HUDEP-2 (cell line): Measurements from ENCODE around the gene SLC7A6OS.

Experiments used
- DNase-seq, 76 experiments: peaks; one replicate each; lab custom pipeline; 2025; ENCODE audit not compliant: unreplicated experiment in 76 of 76; lab: John Stamatoyannopoulos, UW

The SLC7A6OS gene

DNA sequence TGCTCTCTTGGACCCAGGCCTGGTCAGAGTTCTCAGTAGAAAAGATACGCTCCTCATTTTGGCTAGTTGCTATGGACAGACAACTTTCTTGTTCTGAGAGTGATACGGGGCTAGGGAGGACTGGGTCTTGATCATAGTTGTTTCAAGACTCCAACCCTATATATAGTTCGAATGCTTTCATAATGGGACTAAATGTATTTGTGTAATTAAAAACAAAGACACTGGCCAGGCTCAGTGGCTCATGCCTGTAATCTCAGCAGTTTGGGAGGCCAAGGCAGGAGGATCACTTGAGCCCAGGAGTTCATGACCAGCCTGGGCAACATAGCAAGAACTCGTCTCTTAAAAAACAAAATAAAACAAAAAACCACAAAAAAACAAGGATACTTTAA, 28.7 kb downstream of the SLC7A6OS start:
- no peak for DNase-seq

DNA sequence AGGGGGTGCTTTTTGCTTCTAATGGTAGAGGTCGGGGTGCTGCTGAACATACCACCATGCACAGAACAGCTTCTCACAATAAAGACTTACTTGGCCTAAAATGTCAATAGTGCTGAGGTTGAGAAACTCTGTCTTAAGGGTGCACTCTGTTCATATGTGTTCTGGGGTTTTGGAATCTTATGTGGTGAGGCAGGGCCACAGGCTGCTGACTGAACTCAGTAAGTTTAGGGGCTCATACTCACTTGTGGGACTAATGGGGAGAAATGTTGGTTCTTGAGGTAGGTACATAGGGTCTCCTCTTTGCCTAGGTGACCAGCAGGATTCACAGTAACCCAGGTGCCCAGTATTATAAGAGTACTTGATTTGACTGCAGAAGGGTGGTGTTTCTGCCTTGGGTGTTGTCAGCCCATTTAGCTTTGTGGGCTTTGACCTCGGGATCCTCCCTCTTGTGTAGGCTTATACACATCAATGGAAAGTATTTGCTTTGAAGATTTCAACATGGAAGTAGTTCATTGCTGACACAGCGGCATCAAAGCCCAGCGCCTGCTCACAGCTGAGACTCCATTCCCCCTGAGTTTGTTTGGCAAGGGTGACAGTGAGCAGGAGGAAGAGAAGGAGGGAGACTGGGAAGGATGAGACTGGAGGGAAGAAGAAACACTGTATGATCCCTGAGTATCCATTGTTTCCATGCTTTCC, 29.2 kb downstream of the SLC7A6OS start:
- no peak for DNase-seq

DNA sequence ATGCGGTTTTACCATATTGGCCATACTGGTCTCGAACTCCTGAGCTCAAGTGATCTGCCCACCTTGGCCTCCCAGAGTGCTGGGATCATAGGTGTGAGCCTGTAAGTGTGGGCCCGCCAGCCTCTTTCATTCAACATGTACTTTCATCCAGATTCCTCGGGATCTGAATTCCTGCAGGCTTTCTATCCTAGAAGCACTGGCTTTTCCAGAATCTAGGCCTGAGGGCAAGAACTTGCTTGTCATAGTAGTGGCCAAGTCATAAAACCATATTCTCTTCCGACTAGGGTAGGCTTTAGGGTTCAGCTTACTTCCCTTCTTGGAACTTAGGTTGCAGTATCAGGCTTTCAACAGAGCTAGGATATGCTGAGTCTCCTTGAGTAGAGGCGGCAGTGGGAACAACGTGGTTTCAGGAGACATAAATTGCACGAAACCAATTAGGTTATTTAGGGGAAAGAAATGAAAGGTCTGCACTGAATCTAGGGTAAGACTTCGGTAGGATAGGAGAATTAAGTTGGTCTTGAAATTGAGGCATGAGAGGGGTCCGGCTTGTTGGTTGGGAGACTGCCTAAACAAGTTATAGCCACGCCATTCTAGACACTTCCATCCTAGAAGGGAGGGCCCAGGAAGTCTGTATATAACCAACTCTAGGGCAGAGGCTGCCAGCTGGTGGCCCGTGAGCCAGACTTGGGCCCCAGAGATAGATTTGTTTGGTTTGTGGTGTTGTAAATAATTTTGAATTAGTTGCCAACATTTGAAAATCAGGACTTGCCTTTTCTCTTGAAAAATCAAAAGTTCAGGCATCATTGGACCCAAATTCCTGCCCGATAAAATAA, 30.8 kb downstream of the SLC7A6OS start:
- DNase-seq: no peak

DNA sequence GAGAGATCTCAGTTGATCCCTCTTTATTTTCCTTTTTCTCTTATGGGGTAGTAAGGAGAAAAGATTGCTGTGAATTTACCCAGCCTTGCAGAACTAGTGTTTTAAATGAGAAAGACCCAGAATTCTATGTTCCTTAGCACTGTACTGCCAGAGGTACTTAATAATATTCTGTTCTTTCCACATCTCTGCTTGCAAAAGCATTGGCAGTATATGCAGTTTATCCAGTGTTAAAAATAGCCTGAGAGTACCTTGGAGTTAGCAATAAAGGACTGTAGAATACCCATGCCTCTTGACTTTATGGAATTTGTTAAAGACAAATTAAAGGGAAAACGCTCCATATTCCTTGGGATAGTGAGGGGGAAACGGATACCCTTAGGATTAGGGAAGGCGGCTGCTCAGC, 34.5 kb downstream of the SLC7A6OS start:
- DNase-seq: no peak

DNA sequence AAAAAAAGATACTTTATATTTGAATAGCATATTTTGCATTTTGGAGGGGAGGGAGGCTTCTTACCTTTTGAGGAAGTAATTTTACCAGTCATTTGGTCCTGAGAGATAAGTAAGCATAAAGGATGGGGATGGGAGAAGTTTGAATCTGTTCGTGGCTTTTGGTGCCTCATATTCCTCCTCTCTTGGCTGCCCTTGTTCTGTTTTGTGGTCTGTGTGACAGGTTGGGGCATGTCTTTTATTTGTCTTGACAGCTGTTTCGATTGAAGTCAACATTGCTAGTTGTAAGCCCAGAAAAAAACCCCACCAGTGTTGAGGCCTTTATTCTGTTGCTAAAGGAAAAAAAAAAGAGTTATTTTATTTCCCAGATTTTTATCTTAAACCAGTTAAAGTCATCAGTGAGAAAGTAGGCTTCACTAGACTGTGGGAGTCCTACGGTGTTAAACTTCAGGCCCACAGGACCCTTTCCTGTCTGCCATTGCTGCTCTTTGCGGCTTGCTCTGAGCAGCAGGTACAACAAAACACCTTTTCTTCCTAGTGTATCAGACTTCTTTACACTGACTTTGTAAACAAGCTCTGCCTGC, 35.0 kb downstream of the SLC7A6OS start:
- no peak for DNase-seq

DNA sequence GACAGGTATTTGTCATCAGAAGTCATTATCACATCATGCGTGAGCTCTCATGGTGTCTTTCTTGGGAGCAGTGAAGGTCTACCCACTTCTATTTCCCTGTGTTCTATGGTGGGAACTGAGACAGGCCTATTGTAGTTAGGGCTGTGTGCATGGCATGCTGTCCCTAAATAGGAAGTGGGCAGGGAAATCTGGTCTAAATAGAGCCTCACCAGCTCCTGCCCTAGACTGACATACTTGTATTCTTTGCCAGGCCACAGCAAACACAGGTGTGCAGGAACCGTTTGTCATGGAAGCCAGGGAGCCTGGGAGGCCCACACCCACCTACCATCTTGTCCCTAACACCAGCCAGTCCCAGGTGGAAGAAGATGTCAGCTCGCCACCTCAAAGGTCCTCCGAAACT, 36.3 kb downstream of the SLC7A6OS start:
- no peak for DNase-seq

DNA sequence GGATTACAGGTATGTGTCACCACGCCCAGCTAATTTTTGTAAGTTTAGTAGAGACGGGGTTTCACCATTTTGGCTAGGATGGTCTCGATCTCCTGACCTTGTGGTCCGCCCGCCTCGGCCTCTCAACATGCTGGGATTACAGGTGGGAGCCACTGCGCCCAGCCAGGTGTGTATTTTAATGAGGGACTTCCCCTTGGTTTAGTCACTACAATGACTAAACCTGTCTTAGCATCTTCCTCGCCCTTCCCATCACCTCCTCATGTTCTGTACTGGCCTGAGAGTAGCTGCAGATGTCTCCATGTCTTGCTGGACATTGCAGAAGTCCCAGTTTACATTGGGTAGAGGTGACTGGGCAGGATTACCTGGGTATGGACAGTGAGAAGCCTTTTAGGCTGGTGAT, 36.9 kb downstream of the SLC7A6OS start:
- DNase-seq: no peak

DNA sequence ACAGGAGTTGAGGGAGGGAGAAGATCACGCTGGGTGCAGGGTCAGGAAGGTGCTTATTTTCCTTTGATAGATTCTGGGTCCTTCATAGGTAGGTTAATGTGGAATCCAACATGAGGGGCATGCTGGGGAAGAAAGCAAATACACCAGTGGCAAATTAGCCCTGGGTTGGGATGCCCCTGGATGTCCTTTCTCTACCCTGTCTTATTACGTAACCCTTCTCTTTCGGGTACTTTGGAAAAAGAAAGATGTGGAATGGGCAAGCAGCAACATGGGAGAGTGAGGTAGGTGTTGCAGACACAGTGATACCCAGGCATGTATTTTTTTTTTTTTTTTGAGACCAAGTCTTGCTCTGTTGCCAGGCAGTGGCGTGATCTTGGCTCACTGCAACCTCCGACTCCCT, 37.3 kb downstream of the SLC7A6OS start:
- no peak for DNase-seq

DNA sequence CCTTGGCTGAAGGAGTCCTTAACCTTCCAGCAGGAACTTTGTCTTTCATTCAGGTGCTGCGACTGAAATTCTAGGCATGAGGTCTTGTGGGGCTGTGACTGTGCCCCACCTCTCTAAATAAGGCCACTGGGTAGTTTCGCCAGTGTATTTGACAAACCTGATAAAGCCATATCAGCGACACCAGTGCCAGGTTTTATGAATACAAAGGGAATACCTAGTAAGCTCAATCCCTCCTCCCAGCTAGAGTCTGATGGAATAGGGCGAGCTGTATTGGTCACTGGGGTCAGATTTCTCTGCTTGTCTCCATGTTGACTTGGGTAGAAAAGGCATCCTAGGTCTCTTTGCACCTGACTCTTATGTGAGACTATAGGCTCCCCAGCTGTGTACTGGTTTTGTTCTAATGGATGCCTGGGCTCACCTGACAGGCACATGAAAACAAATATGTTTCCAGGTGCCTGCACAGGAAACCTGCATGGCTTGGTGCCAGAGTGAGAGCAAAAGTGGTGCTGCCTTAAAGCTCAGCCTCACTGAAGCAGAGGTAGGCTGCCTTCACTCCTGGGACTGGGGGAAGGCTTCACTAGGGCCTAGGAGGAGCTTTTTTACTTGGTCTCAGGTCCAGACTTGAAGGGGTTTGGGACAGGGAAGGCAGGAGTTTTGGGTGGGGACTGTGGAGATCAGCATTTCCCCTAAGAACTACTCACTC, 38.1 kb downstream of the SLC7A6OS start:
- peak in 3 of 76 experiments; percentile 6 to 19 (median 8) for DNase-seq

DNA sequence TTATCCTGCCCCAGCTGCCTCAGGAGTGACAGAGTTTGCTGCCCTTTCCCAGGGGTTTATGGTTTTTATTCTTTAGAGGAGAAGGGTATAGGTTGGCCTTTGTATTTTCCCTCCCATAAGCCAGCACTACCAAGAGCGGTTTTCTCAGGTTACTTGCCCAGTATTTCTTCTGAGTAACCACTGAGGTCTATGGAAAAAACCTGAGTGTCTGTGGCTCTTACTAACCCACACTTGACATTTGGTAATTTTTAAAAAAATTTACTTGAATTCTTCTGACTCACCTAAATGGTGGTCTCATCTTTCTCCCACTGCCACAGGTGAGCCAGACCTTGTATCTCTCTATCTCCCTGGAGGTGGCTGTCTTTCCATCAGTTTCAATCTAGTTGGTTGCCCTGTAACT, 40.4 kb downstream of the SLC7A6OS start:
- no peak for DNase-seq

DNA sequence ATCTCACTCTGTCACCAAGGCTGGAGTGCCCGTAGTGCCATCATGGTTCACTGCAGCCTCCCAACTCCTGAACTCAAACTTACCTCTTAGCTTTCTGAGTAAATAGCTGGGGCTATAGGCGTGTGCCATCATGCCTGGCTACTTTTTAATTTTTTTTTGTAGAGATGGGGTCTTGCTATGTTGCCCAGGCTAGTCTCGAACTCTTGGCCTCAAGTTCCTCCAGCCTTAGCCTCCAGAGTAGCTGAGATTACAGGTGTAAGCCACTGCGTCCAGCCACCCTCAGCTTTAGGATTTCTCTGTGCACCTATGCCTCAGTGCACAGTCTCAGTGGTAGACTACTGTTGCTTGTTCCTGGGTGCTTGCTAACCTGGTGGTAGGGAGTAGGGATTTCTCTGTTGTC, 41.0 kb downstream of the SLC7A6OS start:
- DNase-seq: no peak

DNA sequence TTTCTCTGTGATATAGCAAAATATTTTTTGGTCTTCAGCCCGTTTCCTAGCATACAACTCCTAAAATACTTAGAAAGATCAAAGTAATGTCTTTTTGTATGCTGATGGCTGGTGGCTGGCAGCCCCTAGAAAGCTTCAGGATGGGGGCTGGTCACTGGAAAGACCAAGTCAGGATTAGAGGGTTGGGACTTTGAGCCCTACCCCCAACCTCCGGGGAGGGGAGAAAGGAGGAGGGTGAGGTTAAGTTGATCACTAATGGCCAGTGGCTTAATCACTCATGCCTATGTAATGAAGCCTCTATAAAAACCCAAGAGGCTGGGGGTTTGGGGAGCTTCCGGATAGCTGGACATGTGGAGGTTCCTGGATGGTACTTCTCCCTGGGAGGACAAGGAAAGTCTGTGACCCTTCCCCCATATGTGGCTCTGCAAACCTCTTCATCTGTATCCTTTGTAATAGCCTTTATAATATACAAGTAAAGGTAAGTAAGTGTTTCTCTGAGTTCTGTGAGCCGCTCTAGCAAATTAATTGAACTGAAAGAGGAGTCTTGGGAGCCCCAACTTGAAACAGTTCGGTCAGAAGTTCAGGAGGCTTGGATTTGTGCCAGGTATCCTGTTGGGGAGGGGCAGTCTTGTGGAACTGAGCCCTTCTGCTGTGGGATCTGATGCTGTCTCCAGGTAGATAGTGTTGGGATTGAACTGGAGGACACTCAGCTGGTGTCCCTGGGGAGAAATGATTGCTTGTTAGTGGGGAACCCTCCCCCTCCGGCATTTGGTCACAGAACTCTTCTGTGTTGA, 42.9 kb downstream of the SLC7A6OS start:
- DNase-seq: no peak

DNA sequence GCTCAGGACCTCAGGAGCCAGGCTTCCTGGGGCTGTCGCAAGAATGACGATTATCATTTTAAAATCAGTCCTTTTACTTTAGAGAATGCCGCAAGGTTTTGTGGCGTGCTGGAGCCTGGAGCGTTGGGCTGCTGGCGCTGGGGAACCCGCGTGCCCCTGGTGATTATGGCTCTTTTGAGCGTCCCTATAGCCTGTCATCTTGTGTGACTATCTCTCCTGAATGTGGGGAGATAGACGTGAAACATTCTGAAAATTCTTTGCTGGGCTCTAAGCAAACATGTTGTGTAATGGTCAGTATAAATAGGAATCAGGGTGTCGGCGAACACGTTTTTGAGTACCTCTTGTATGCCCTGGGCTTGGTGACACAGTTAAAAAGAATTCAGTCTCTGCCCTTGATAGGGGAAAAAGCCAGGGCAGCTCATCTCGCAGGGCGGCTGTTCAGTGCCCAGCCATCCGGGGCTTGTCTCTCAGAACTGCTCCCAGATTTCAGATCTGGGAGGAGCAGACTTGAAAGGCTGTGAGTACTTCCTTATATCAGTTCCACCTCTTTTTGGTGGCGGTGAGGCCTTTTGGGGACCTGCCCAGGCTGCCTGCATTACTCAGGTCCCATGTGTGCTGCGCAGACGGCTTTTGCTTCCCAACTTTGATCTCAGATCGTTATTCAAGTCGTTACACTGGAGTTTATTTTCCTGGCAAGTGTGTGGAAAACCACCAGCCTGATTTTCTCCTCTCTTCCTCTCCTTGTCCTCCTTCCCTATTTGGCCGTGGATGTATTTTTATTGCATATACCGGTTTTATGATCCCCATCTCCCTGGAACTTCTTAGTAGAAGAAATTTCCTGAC, 45.4 kb downstream of the SLC7A6OS start:
- peak in 67 of 76 experiments; percentile 8 to 74 (median 42) for DNase-seq

DNA sequence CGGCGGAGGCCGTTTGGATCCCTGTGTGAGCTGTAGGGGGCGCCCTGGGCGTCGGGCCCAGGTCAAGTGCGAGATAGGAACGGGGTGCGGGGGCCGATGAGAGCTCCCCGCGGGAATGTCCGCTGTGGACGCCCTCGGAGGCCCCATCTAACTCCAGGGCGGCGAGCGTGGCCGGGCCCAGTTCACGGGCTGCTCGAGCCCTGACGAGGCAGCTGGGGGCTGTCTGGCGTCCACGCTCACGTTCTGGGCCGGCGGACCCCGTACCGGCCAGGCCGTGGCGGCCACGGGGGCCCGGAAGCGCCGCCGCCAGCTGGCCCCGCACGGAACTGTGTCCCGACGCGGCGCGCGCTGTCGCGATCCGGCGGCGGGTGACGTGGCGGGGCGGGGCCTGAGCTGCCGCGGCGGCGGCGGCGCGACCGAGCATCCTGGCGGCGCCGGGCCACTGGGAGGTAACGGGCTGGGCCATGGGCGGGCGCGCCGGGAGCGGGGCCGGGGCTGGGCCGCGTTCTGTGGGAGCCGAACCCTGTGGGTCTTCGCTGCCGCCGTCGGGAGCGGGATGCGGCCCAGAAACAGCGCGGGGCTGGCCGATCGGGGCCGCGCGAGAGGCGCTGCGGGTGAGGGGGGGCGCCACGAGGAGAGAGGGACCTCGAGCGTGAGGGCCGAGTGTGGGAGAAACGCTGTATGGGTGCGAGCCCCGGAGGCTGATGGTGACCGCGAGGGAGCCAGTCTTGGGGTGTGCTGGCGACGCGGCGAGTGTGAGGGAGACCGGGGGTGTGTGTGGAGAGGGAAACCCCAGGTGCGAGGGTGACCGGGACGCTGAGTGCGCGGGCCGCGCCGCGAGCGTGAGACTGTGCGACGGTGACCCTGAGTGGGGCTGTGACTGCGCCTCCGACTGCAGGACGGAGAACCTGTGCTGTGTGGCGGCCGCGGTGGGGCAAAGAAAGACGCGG, 46.3 kb downstream of the SLC7A6OS start, which contains the start of gene SLC7A6:
Gene SLC7A6, plus strand, starts transcription at position 399 of the 950 bp plus-strand sequence. CDS start 10,201 bp downstream, outside the sequence.
- DNase-seq: peak in 74 of 76 experiments; percentile 18 to 86 (median 72)

DNA sequence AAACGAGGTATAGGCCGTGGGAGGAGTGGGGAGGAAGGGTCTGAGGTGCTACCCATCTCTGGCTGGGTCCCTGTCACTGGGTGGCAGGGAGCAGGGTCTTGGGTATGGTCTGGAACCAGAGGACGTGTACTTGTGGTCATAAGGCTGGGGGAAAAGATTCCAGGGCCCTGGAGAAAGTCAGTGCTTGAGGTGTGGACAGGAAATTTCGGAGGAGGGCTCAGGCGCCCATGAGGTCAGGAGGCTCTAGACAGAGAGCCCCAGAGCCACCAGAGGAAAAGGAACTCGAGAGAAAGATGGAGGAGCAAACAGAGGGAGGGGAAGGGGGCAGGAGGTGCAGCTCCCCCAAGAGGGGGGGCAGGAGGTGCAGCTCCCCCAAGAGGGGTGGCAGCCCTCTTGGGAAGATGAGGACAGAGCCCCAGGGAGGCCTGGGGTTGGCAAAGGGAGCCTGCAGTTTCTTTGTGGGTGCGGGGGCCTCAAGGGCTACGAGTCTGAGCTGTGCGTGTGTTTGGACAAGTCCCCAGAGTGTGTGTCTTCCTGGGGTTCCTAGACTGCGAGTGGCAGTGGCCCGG, 47.1 kb downstream of the SLC7A6OS start:
- DNase-seq: no peak

DNA sequence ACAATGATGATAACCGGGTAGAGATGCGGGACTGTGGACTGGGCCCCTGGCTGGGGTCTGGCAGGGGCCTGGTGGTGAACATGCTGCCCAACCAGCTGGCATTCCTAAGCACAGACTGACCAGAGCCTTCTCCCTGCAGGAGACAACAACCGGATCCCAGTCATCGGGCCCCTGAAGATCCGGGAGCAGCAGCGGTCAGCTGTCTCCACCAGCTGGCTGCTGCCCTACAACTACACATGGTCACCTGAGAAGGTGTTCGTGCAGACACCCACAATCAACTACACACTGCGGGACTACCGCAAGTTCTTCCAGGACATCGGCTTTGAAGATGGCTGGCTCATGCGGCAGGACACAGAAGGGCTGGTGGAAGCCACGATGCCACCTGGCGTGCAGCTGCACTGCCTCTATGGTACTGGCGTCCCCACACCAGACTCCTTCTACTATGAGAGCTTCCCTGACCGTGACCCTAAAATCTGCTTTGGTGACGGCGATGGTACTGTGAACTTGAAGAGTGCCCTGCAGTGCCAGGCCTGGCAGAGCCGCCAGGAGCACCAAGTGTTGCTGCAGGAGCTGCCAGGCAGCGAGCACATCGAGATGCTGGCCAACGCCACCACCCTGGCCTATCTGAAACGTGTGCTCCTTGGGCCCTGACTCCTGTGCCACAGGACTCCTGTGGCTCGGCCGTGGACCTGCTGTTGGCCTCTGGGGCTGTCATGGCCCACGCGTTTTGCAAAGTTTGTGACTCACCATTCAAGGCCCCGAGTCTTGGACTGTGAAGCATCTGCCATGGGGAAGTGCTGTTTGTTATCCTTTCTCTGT, 51.5 kb downstream of the SLC7A6OS start:
- DNase-seq: no peak
